IMR-90 (cell line): Measurements from ENCODE around the gene BCL11A. TPM values are rescaled to one million over a fixed set of nuclear protein-coding genes. Genes with fewer than 3 reads are reported as not detected.

Experiments
- ATAC-seq: fragments of 200-7000 bp; cut with Tn5 transposase; 2 replicates; pipeline ENCODE4 v1.9.1; 2020; ENCODE audit warnings: low read depth, mild to moderate bottlenecking, moderate library complexity
- BruUV-seq: library from RNA; stranded (reverse); fragments of 400-500 nt; replicated peaks from 2 replicates; lab custom pipeline; 2021; lab: Mats Ljungman, UMichigan
- CTCF ChIA-PET: fragments of 300-600 bp; formaldehyde crosslinking; extraction: SDS; loops from one replicate; lab custom pipeline; 2021; ENCODE audit warnings: antibody characterized with exemption; lab: Yijun Ruan, JAX
- POLR2A ChIA-PET: fragments of 300-600 bp; sonication (Branson Sonifier 250); formaldehyde crosslinking; loops from one replicate; lab custom pipeline; 2022; ENCODE audit warnings: antibody characterized with exemption; ENCODE audit not compliant: unreplicated experiment; lab: Charles Lee
- DNase-seq: peaks from one replicate; pipeline ENCODE4 v3.0.0; 2013
- H2AFZ ChIP-seq: replicated peaks from 2 replicates; pipeline ENCODE3; 2013; ENCODE audit warnings: low read length, mild to moderate bottlenecking; ENCODE audit not compliant: poor library complexity
- H2AK5ac ChIP-seq: 2 replicates; pipeline ENCODE4 v1.6.1; 2013; ENCODE audit warnings: low read depth, low read length, inconsistent platforms
- H2AK9ac ChIP-seq: replicated peaks from 2 replicates; pipeline ENCODE3; 2013; ENCODE audit warnings: mild to moderate bottlenecking, low read depth, low read length, moderate library complexity; ENCODE audit not compliant: poor library complexity
- H2BK120ac ChIP-seq: 2 replicates; pipeline ENCODE4 v1.6.1; 2013; ENCODE audit warnings: low read depth, low read length, inconsistent platforms
- H2BK15ac ChIP-seq: 3 replicates; pipeline ENCODE4 v1.6.1; 2013; ENCODE audit warnings: low read depth, low read length, inconsistent platforms
- H2BK20ac ChIP-seq: 2 replicates; pipeline ENCODE4 v1.6.1; 2013; ENCODE audit warnings: low read depth, mild to moderate bottlenecking, inconsistent platforms, low read length, moderate library complexity
- H2BK5ac ChIP-seq: 2 replicates; pipeline ENCODE4 v1.6.1; 2013; ENCODE audit warnings: mild to moderate bottlenecking, low read depth, low read length, inconsistent platforms; ENCODE audit not compliant: poor library complexity, severe bottlenecking
- H3K14ac ChIP-seq: replicated peaks from 2 replicates; pipeline ENCODE4 v1.6.1; 2013; ENCODE audit warnings: low read depth, low read length, inconsistent platforms
- H3K18ac ChIP-seq: 2 replicates; pipeline ENCODE4 v1.6.1; 2013; ENCODE audit warnings: low read depth, low read length, control low read depth
- H3K23ac ChIP-seq: 2 replicates; pipeline ENCODE4 v1.6.1; 2013; ENCODE audit warnings: low read depth, low read length, inconsistent platforms
- H3K27ac ChIP-seq: 2 replicates; pipeline ENCODE4 v1.5.1; 2013; ENCODE audit warnings: mild to moderate bottlenecking, control low read depth, low read length; ENCODE audit not compliant: insufficient read depth
- H3K27me3 ChIP-seq: 2 replicates; pipeline ENCODE4 v1.6.1; 2013; ENCODE audit warnings: low read length; ENCODE audit not compliant: control insufficient read depth, insufficient read depth
- H3K36me3 ChIP-seq: 2 replicates; pipeline ENCODE4 v1.6.1; 2013; ENCODE audit warnings: low read length, mixed read lengths; ENCODE audit not compliant: control insufficient read depth, insufficient read depth
- H3K4ac ChIP-seq: 2 replicates; pipeline ENCODE4 v1.6.1; 2013; ENCODE audit warnings: low read depth, low read length, inconsistent platforms
- H3K4me1 ChIP-seq: 2 replicates; pipeline ENCODE4 v1.6.1; 2013; ENCODE audit warnings: low read length, mixed read lengths; ENCODE audit not compliant: control insufficient read depth, insufficient read depth
- H3K4me2 ChIP-seq: 2 replicates; pipeline ENCODE4 v1.6.1; 2013; ENCODE audit warnings: low read depth, mild to moderate bottlenecking, control low read depth, low read length, moderate library complexity
- H3K4me3 ChIP-seq: 2 replicates; pipeline ENCODE4 v1.5.1; 2013; ENCODE audit warnings: low read depth, mild to moderate bottlenecking, control low read depth, low read length, moderate library complexity; ENCODE audit not compliant: insufficient read depth
- H3K56ac ChIP-seq: 2 replicates; pipeline ENCODE4 v1.6.1; 2013; ENCODE audit warnings: low read length, inconsistent platforms; ENCODE audit not compliant: insufficient read depth; ENCODE audit errors: extremely low read depth
- H3K79me1 ChIP-seq, 2 experiments: 2 replicates each; pipeline ENCODE4 v1.6.1; 2013; ENCODE audit warnings: low read length in 2 of 2, inconsistent platforms in 1 of 2, low read depth in 1 of 2
- H3K9ac ChIP-seq: 2 replicates; pipeline ENCODE4 v1.6.1; 2013; ENCODE audit warnings: low read depth, low read length, control low read depth
- H3K9me1 ChIP-seq: 2 replicates; pipeline ENCODE4 v1.6.1; 2013; ENCODE audit warnings: low read length, inconsistent platforms; ENCODE audit not compliant: insufficient read depth
- H3K9me3 ChIP-seq: 2 replicates; pipeline ENCODE4 v1.6.1; 2013; ENCODE audit warnings: low read length; ENCODE audit not compliant: control insufficient read depth, insufficient read depth
- H4K20me1 ChIP-seq: 2 replicates; pipeline ENCODE4 v1.6.1; 2013; ENCODE audit warnings: low read length, inconsistent platforms; ENCODE audit not compliant: insufficient read depth
- H4K5ac ChIP-seq: 2 replicates; pipeline ENCODE4 v1.6.1; 2013; ENCODE audit warnings: mild to moderate bottlenecking, low read depth, low read length, control low read depth
- H4K8ac ChIP-seq, 2 experiments: 2 replicates each; pipeline ENCODE4 v1.6.1; 2013; ENCODE audit warnings: low read depth in 2 of 2, low read length in 2 of 2, control low read depth in 1 of 2, inconsistent platforms in 1 of 2
- H4K91ac ChIP-seq: 2 replicates; pipeline ENCODE4 v1.6.1; 2013; ENCODE audit warnings: low read depth, low read length, inconsistent platforms; ENCODE audit not compliant: insufficient read depth
- BHLHE40 ChIP-seq: fragments of 150-350 bp; IDR thresholded peaks from 2 replicates; pipeline ENCODE4 v1.6.1; 2016; ENCODE audit warnings: mild to moderate bottlenecking, low read depth, low read length
- CEBPB ChIP-seq: IDR thresholded peaks from 2 replicates; pipeline ENCODE4 v1.6.1; 2012; ENCODE audit warnings: low read depth, low read length, improper control_type of control experiment
- NFE2L2 ChIP-seq: fragments of 150-350 bp; IDR thresholded peaks from 2 replicates; pipeline ENCODE4 v1.6.1; 2016; ENCODE audit warnings: low read depth, mild to moderate bottlenecking, low read length
- RAD21 ChIP-seq: IDR thresholded peaks from 2 replicates; pipeline ENCODE4 v1.6.1; 2012; ENCODE audit warnings: low read length, improper control_type of control experiment
- RCOR1 ChIP-seq: IDR thresholded peaks from 2 replicates; pipeline ENCODE4 v1.6.1; 2012; ENCODE audit warnings: mild to moderate bottlenecking, low read length, improper control_type of control experiment; ENCODE audit not compliant: insufficient replicate concordance
- RFX5 ChIP-seq: IDR thresholded peaks from 2 replicates; pipeline ENCODE4 v1.8.0; 2012; ENCODE audit warnings: low read depth, mild to moderate bottlenecking, low read length, moderate library complexity
- SMC3 ChIP-seq: fragments of 150-350 bp; IDR thresholded peaks from 2 replicates; pipeline ENCODE4 v1.6.1; 2016; ENCODE audit warnings: low read depth, mild to moderate bottlenecking, antibody characterized with exemption, low read length, moderate library complexity
- WGBS, 2 experiments: methylation state at CpG; one replicate each; pipeline versions ENCODE4 v1.1.5 to v1.1.7; 2013; ENCODE audit warnings: missing lambda C conversion rate in 2 of 2; ENCODE audit not compliant: insufficient read length in 1 of 2; ENCODE audit errors: extremely low coverage in 2 of 2; 5-methylcytosine and 5-hydroxymethylcytosine counted together
- dilution Hi-C: fragments of 300-500 bp; cut with HindIII; formaldehyde crosslinking; loops from one replicate; pipeline ENCODE4 v1.14.3; 2018; ENCODE audit warnings: low sequenced_read_pairs; ENCODE audit not compliant: unreplicated experiment
- in situ Hi-C: fragments of 300-500 bp; cut with MboI; formaldehyde crosslinking; loops from 3 replicates; pipeline ENCODE4 v1.14.3; 2019; ENCODE audit warnings: low sequenced_read_pairs, inconsistent platforms, mixed read lengths
- intact Hi-C: fragments of 100-400 bp; cut with micrococcal nuclease; formaldehyde crosslinking; loops from 2 replicates; pipeline ENCODE4 v1.10.0; 2022
- polyA plus RNA-seq, 3 experiments: library from polyadenylated mRNA; depleted of rRNA; stranded (reverse); fragments of >200 nt; gene quantifications; 2 replicates each; pipeline ENCODE4 v1.2.3, GENCODE V29; 2012; ENCODE audit warnings: low replicate concordance in 1 of 3
- total RNA-seq: library from RNA; depleted of rRNA; stranded (reverse); fragments of >200 nt; gene quantifications from 2 replicates; pipeline ENCODE4 v1.2.3, GENCODE V29; 2012
- TF ChIP-seq, protein P1 (sequence below): fragments of 150-350 bp; IDR thresholded peaks from 2 replicates; pipeline ENCODE4 v1.6.1; 2017; ENCODE audit warnings: mild to moderate bottlenecking, antibody characterized with exemption, low read length, low read depth
- TF ChIP-seq, protein P2 (sequence below): fragments of 150-350 bp; IDR thresholded peaks from 2 replicates; pipeline ENCODE4 v1.6.1; 2016; ENCODE audit warnings: low read depth, mild to moderate bottlenecking, low read length, moderate library complexity, borderline replicate concordance

BCL11A gene
- total and polyA plus RNA-seq, 2 of the 4 experiments (the other 2 are of a cell fraction) = 1.0 to 1.1 TPM

DNA sequence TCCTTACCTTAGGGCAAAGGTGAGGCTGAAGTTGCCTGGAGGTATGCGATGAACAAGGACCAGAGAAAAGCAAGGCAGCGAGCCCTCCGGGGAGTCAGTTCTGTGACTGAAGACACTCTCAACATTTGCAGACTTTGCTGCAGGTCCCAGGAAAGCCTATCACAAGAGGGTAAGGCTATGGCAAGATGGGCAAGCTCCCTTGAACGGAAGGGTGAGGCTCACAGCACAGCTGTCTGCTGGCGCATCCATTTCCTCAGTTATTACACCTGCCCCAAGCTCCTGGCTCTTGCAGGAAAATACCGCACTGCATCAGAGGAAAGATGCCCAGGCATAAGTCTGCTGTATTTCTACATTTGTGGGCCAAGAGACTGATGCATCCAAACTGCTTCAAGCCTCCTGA lies 141.4 kb downstream of the BCL11A start:
- dilution Hi-C loops = no loop called here
- no TSS peak for BruUV-seq

More for the DNA sequence above, 141.4 kb downstream of the BCL11A start:
- H2AFZ ChIP-seq = no peak overlapping the region
- ATAC-seq (no peak), DNase-seq (no peak)
- no peak overlapping the region for H4K5ac ChIP-seq
- no peak overlapping the region for H4K91ac ChIP-seq
- no peak overlapping the region for H2AK9ac ChIP-seq
- H3K4ac ChIP-seq = no peak overlapping the region
- no peak overlapping the region for H3K9ac ChIP-seq
- H3K27me3 ChIP-seq = no peaks in the 10 kb centered on the region; the same call in 1 of the 2 replicates
- no peaks in the 10 kb centered on the region for H3K79me1 ChIP-seq
- 83% methylated on average over 1 of the region's 6 CpGs; no CpG with 5 or more reads in 1 of the 2 experiments for WGBS, 2 experiments
- H3K9me3 ChIP-seq = no peaks in the 10 kb centered on the region
- CTCF ChIA-PET = no interaction called here
- H2AK5ac ChIP-seq = no peak overlapping the region
- H3K23ac ChIP-seq = no peak overlapping the region
- no peak overlapping the region for H3K4me3 ChIP-seq
- no peaks in the 10 kb centered on the region for H4K20me1 ChIP-seq
- POLR2A ChIA-PET = no interaction called here
- in situ Hi-C loops = no loop called here
- no peaks in the 10 kb centered on the region for H3K4me1 ChIP-seq
- no peak overlapping the region for H3K18ac ChIP-seq
- no peak overlapping the region for H4K8ac ChIP-seq
- no peak overlapping the region for H3K27ac ChIP-seq
- no peaks in the 10 kb centered on the region for H3K9me1 ChIP-seq
- H2BK15ac ChIP-seq = no peak overlapping the region
- H3K4me2 ChIP-seq = no peak overlapping the region
- H2BK20ac ChIP-seq = no peak overlapping the region
- no peak overlapping the region for H2BK5ac ChIP-seq
- H3K56ac ChIP-seq = no peak overlapping the region
- intact Hi-C loops = no loop called here
- TF ChIP-seq NFE2L2 (no peak), RCOR1 (no peak), RAD21 (no peak), BHLHE40 (no peak), RFX5 (no peak), SMC3 (no peak), CEBPB (no peak)
- TF ChIP-seq, protein P1, sequence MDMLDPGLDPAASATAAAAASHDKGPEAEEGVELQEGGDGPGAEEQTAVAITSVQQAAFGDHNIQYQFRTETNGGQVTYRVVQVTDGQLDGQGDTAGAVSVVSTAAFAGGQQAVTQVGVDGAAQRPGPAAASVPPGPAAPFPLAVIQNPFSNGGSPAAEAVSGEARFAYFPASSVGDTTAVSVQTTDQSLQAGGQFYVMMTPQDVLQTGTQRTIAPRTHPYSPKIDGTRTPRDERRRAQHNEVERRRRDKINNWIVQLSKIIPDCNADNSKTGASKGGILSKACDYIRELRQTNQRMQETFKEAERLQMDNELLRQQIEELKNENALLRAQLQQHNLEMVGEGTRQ = no peak
- TF ChIP-seq, protein P2, sequence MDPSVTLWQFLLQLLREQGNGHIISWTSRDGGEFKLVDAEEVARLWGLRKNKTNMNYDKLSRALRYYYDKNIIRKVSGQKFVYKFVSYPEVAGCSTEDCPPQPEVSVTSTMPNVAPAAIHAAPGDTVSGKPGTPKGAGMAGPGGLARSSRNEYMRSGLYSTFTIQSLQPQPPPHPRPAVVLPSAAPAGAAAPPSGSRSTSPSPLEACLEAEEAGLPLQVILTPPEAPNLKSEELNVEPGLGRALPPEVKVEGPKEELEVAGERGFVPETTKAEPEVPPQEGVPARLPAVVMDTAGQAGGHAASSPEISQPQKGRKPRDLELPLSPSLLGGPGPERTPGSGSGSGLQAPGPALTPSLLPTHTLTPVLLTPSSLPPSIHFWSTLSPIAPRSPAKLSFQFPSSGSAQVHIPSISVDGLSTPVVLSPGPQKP = no peak
- H3K36me3 ChIP-seq = no peaks in the 10 kb centered on the region
- no peak overlapping the region for H3K14ac ChIP-seq
- H2BK120ac ChIP-seq = no peak overlapping the region
